GM21825 (cell line): ENCODE measurements around the gene HYCC1.
"Not testable (repeated sequence)": the region's sequence is repeated elsewhere in the genome, so short reads cannot be mapped to it uniquely, and the experiment has no call there.

Experiments used
- ATAC-seq: cut with Tn5 transposase; IDR thresholded peaks from one replicate; pipeline ENCODE4 v1.9.1; 2021; ENCODE audit warnings: mild to moderate bottlenecking, moderate library complexity; ENCODE audit not compliant: unreplicated experiment

Gene HYCC1

DNA sequence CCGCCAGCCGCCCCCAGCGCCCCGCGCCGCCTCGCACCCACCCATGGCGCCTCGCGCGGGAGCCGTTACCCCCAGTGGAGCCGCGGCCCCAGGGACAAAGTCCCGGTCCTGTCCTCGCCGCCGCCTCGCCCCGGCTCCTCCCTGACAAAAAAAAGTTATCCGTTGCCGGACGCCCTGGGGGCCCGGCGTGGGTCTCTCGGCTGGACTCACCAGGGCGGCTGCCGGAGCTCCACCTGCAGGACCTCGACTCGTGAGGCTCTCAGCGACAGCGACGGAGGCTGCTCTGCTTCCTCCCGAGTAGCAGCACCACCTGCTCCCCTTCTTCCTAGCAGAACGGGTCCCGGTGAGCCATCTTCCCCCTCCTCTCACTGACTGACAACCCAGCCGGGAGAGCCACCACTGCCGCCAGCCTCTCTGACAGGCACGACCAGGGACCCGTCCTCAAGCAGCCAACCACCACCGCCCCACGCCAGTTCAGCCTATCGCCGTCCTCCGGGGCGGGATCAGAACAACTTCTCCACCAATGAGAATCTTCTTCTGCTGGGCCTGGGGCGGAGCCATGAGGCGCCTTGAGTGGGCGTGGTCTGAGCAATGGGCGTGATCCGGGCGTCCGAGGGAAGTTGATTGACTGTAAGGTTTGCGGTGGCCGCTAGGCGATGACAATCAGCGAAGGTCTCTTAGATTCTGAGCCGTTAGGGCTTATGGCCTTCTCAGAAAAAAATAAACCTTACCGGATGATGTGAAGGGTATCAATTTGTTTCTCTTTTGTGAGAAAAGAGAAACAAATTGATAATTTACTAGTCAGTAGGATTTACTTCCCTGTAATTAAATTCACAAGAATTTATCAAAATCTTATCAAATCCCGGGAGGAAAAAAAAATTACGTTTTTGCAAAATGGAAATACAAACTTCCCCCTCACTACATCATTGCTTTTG, at the start of gene HYCC1:
HYCC1 (minus strand) TSS at position 416 of the 935 bp plus-strand sequence. CDS start 23,019 bp downstream, outside the sequence.
- peak; percentile 91 for ATAC-seq

DNA sequence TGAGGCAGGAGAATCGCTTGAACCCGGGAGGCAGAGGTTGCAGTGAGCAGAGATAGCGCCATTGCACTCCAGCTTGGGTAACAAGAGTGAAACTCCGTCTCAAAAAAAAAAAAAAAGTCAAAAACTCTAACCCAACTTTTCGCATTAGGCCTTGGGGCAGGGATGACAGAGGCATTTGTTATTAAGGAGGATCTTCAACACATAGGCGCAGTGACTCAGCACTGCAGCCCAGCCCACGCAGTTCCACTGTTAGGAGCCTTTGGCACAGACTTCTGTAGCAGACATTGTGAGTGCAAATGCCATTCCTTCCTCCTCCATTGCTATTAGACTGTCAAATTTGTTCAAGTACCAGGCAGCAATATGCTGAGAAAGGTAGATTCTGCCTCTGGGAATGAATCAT, 48.5 kb upstream of the HYCC1 start:
- ATAC-seq, result no peak

DNA sequence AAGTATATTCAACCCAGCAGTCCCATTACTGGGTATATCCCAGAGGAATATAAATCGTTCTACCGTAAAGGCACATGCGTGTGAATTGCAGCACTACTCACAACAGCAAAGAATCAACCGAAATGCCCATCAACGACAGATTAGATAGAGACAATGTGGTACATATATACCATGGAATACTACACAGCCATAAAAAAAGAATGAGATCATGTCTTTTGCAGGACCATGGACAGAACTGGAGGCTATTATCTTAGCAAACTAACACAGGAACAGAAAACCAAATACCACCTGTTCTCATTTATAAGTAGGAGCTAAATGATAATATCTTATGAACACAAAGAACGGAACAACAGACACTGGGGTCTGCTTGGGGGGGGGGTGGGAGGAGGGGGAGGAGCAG, 47.4 kb upstream of the HYCC1 start:
- ATAC-seq, result no peak

DNA sequence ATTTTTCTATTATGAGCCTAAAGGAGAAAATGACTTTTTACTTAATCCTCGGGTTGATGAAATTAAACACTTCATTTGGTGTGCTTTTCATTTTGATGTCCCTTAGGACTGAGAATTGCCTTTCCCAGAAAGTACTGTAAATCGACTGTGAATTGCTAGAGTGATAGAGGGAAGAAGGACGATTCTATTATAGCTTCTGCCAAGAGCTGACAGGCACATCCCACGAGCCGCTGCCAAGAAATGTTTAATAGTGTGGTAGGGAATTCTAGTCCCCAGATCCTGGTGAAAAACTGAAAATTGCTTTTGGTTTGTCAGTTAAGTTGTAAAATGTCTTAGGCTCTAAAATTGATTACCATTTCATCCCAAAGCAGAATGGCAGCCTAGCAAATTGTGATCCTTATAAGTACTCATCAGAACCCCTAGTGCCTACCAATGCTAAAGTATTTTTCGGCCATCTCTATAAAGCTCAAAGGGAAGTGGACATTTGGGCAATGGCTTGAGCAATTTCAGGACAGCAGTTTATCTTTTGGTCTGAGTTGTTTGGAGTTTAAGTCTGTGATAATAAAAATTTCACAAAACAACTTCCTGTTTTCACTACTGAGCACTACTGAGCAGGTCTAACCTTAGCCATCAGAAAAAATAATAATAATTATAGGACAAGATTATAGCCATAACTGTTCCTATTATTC, 44.6 kb upstream of the HYCC1 start:
- ATAC-seq, result no peak

DNA sequence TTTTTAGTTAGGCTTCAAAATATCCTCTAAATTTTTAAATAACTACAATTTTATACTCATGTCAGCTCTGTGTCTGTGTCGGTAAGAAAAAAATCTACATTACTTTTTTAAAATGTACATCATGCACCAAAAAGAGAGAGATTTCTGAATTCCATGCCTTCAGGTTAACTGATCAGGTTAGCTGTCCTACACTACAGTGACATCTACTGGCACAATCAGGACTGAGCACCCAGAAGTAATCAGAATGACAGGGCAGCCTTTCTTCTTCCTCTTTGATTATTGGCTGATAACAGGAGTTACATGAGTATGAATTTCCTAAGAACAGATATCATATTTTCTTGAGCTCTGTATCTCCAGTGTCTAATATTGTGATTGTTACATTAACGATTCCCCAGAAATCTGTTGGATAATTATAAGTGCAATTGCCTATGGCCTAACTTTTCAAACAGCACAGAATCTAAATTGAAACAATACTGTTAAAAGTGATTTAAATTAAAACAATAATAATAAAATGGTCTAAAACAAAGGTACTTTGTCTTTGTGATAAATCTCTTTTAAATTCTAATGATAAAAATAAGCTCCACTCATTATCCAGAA, 41.8 kb upstream of the HYCC1 start:
- peak; percentile 75 for ATAC-seq

DNA sequence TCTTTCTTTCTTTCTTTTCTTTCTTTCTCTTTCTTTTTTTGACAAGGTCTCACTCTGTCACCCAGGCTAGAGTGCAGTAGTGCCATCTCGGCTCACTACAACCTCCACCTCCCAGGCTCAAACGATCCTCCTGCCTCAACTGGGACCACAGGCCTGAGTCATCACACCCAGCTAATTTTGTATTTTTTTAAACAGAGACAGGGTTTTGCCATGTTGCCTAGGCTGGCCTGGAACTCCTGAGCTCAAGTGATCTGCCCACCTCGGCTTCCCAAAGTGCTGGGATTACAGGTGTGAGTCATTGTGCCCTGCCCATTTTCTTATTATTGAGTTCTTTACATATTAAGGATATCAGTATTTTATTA, 37.2 kb upstream of the HYCC1 start:
- not testable (repeated sequence) for ATAC-seq

DNA sequence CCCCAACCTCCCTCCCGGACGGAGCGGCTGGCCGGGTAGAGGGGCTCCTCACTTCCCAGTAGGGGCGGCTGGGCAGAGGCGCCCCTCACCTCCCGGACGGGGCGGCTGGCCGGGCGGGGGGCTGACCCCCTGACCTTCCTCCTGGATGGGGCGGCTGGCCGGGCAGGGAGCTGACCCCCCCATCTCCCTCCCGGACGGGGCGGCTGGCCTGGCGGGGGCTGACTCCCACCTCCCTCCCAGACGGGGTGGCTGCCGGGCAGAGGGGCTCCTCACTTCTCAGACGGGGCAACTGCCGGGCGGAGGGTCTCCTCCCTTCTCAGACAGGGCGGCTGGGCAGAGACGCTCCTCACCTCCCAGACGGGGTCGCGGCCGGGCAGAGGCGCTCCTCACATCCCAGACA, 32.4 kb upstream of the HYCC1 start:
- not testable (repeated sequence) for ATAC-seq

DNA sequence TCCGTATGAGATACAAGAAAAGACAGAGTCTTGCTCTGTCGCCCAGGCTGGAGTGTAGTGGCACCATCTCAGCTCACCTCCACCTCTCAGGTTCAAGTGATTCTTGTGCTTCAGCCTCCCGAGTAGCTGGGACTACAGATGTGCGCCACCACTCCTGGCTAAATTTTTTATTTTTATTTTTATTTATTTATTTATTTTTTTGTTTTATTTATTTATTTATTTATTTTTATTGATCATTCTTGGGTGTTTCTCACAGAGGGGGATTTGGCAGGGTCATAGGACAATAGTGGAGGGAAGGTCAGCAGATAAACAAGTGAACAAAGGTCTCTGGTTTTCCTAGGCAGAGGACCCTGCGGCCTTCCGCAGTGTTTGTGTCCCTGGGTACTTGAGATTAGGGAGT, 31.2 kb upstream of the HYCC1 start:
- not testable (repeated sequence) for ATAC-seq

DNA sequence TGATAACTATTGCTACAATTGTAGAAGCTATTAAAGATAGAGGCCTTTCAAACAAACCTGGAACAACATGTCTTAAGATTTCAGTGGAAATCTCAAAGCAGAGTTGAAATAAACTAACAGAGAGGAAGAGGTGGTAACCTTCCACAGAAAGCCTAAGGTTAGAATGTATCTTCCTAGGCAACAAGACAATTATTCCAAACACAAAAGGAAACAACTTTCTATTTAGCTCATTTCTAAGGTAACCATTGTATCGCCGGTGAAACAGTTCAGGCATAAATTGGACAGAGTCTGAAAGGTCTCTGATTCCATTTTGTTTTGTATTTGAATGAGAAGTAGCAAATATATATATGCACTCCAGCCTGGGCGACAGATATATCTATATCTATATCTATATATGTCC, 30.7 kb upstream of the HYCC1 start:
- no peak for ATAC-seq

DNA sequence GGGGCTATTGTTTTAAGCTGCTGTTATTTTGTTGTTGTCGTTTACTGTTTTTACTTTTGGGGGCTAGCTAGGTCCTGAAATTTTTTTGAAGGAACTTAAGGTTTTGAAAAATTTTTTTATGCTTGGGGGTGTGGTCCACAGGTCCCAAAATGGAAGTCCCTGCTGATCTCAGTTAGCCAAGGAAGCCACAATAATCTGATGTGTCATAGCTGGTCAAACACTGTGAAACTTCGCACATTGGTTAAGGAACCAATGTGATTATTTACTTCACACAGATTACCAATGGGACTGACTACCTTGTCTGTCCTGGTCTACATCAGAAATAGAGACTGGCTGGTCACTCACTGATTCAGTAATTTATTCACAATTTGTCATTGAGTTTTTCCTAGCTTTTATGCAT, 29.5 kb upstream of the HYCC1 start:
- ATAC-seq, result no peak

DNA sequence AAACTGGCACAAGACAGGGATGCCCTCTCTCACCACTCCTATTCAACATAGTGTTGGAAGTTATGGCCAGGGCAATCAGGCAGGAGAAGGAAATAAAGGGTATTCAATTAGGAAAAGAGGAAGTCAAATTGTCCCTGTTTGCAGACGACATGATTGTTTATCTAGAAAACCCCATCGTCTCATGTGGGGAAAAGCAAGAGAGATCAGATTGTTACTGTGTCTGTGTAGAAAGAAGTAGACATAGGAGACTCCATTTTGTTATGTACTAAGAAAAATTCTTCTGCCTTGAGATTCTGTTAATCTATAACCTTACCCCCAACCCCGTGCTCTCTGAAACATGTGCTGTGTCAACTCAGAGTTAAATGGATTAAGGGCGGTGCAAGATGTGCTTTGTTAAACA, 25.7 kb upstream of the HYCC1 start:
- ATAC-seq, result not testable (repeated sequence)

DNA sequence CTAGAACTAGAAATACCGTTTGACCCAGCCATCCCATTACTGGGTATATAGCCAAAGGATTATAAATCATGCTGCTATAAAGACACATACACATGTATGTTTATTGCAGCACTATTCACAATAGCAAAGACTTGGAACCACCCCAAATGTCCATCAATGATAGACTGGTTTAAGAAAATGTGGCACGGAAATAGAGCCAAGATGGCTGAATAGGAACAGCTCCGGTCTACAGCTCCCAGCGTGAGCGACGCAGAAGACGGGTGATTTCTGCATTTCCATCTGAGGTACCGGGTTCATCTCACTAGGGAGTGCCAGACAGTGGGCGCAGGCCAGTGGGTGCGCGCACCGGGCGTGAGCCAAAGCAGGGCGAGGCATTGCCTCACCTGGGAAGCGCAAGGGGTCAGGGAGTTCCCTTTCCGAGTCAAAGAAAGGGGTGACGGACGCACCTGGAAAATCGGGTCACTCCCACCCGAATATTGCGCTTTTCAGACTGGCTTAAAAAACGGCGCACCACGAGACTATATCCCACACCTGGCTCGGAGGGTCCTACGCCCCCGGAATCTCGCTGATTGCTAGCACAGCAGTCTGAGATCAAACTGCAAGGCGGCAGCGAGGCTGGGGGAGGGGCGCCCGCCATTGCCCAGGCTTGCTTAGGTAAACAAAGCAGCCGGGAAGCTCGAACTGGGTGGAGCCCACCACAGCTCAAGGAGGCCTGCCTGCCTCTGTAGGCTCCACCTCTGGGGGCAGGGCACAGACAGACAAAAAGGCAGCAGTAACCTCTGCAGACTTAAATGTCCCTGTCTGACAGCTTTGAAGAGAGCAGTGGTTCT, 21.8 kb upstream of the HYCC1 start:
- not testable (repeated sequence) for ATAC-seq

DNA sequence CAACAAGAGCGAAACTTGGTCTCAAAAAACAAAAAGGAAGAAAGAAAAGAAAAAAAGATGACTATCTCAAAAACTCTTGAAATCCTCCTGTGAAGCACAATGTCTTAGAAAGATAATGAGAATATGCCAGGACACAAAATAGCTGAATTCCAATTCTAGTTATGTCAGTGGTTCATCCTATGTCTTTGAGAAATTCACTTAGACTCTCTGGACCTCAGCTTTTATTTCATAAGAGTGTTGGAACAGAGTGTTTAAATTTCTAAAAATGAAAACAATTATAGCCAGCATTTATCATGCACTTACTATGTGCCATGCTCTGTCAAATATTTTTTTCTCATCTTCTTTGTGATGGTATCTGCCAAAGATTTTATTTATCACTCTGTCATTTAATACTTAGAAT, 13.3 kb upstream of the HYCC1 start:
- no peak for ATAC-seq

DNA sequence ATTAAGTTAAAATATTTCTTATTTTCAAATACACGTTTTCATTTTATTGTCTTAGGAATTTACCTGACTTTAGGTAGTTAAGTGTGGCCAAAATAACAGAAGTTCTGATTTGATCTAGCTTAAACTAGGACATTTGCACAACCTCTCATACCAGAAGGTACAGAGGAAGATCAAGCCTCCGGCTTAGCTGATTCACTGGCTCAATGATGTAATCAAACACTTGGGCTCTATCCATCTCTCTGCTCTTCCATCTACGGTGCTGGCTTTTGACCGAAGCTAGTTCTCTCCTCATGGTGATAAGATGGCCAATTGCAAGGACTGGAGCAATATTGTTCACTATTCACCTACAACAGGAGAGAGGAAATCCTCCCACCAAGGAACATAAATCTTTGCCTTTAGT, 12.2 kb upstream of the HYCC1 start:
- no peak for ATAC-seq

DNA sequence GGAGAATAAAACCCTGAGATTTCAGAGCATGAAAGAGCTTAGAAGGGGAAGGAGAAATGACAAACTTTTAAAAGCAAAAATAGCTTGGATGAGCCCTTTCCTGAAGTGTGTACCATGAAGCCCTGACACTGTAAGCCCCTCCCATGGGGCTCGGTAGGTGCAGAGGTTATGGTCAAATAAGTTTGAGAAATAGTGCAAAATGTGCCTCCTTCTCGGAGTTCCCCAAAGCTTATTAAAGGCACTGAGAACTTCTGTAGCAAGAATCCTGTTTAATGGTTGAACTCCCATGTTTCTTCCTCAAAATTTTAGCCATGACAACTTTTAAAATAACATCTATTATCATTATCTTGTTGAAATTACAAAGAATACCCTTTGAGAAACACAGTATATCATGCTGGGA, 10.5 kb upstream of the HYCC1 start:
- no peak for ATAC-seq

DNA sequence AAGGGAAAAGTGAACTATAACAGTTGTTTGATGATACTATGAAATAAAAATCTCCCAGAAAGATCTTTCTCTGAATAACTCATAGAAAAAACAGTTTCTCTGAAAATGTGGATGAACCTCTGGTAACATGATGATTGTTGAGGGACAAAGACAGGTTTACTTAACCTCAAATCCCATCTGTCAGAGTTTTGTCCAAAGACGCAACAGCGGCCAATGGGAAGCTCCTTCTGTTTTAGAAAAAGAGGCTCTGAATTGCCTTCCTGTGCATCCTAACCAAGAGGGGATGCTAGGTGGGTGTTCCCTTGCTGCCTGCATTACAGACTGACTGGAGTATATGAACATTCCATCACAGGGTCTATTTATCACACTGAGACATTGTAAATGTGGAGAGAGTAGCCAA, 8.9 kb upstream of the HYCC1 start:
- ATAC-seq, result no peak

DNA sequence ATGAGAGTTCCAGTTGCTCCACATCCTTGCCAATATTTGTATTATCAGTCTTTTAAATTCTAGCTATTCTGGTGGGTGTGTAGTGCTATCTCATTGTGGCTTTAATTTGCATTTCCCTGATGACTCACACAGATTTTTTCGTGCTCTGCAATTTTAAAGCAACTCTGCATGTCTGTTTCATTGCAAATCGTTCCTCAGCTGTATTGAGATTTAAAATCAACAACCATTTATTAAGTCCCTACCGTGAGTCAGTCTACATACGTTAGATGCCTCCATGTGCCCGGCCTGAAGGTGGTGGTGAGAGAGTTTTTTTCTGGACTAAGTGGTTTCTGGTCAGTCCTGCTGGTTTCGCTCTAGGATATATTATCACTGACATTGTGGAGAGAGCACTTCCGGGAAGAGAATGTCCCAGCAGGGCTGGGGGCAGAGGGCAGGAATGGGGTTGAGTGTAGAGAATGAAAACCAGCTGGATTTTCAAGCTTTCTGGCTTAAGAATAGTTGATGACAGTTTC, 8.4 kb upstream of the HYCC1 start:
- ATAC-seq, result no peak

DNA sequence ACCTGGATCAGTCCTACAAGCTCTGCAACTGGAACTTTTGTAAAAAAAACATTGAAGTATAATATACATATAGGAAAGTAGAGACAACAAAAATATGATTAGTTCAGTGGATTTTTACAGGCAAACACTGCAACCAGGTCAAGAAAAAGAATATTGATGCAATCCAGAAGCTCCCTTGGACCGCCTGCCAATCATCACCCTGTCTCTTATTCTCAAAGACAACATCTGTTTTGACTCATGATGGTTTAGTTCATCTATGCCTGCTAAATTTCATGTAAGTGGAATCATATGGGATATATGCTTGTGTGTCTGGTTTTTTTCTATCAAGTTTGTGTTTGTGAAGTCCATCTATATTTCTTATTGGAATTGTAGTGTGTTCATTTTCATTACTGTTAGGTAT, 7.7 kb upstream of the HYCC1 start:
- ATAC-seq, result no peak

DNA sequence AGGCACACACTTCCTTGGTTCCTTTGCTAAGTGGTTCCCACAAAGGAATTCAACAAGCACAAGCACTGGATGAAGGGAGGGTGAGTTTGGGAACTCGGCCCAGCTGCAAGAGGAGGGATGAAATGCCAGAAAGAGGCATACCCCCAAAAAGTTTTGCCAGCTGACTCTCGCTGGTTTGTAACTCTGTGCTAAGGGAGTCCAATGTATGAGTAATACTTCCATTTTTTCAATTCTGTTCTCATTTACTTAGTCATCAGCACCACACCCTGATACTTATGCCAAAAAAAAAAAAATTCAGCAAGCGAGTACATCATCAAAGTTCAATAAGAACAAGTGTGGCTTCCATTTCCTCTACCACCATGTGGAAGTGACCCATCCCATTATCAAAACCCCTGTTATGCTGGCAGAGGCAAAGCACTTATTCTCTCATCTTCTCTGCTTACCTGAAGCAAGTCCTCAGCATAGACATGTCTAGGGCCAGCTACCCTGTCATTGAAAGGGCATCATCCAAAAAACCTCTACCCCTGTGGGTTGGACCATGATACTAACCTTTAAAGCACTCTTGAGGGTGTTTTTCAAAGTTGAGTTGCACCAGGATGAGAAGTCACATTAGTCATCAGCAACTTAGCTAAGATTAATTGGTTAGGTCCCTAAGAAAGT, 6.9 kb upstream of the HYCC1 start:
- no peak for ATAC-seq

DNA sequence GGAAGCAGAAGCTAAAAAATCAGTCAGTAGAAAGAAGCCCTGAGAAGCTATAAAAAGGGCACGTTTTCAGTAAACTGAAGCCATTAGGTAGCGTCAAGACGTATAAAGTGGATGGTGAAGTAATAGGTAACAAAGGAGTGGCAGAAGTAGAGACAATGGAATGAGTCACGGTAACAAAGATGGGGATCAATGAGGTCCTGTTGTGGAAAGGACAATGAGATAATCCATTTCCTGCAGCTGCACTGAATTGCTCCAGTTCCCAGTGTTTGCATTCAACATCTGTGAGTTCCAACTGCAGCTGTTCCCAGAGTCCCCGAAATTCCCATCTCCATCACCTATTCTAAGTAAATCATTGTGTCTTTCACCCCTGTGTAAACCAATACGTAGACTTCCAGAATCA, 4.8 kb upstream of the HYCC1 start:
- ATAC-seq, result no peak
